K562 (cell line): Measurements from ENCODE around the gene ADGRF5. TPM values are rescaled to one million over a fixed set of nuclear protein-coding genes. Genes with fewer than 3 reads are reported as not detected.

Source experiments
- ATAC-seq: fragments of 200-7000 bp; cut with Tn5 transposase; 3 replicates; pipeline ENCODE4 v1.9.1; 2020; ENCODE audit warnings: moderate library complexity
- BruUV-seq: library from RNA; stranded (reverse); fragments of 400-500 nt; replicated peaks from 2 replicates; lab custom pipeline; 2021; lab: Mats Ljungman, UMichigan
- CTCF ChIA-PET: fragments of 300-600 bp; formaldehyde crosslinking; extraction: SDS; loops from one replicate; lab custom pipeline; 2021; ENCODE audit warnings: low intra/inter-chr PET ratio; lab: Yijun Ruan, JAX
- POLR2A ChIA-PET: fragments of 300-600, 350-650 bp; sonication (Branson Sonifier 250); formaldehyde crosslinking; extraction: SDS; loops from one replicate; lab custom pipeline; 2021; ENCODE audit warnings: antibody characterized with exemption, inconsistent platforms; lab: Yijun Ruan, JAX
- DNase-seq, 4 experiments: peaks; one replicate each; pipeline versions ENCODE4 v3.0.0 to v3.0.0-alpha.2; 2011 to 2018; ENCODE audit warnings: low spot score in 3 of 4, mixed read lengths in 3 of 4; ENCODE audit errors: extremely low read depth in 1 of 4
- FAIRE-seq: peaks from 2 replicates; lab custom pipeline; 2011; peaks lifted over from hg19 to GRCh38; lab: Jason Lieb, UNC
- H2AFZ ChIP-seq: 2 replicates; pipeline ENCODE4 v1.6.0; 2011; ENCODE audit warnings: low read depth, low read length, control low read depth, inconsistent platforms
- H3K27ac ChIP-seq: fragments of 200-600 bp; 3 replicates; pipeline ENCODE4 v1.8.0; 2011; ENCODE audit warnings: low read depth, mild to moderate bottlenecking, control low read depth, inconsistent platforms, low read length, moderate library complexity, mixed read lengths; ENCODE audit errors: extremely low read depth
- H3K27me3 ChIP-seq, 2 experiments: fragments of 300-600 bp in 1 of 2; 2 replicates in 1 of 2; 3 replicates in 1 of 2; pipeline versions ENCODE4 v1.6.0 to v1.8.0; 2011; ENCODE audit warnings: inconsistent platforms in 2 of 2, low read length in 2 of 2, mild to moderate bottlenecking in 1 of 2, mixed read lengths in 1 of 2, moderate library complexity in 1 of 2; ENCODE audit not compliant: control insufficient read depth in 2 of 2, insufficient read depth in 2 of 2
- H3K36me3 ChIP-seq: fragments of 300-600 bp; 3 replicates; pipeline ENCODE4 v1.8.0; 2011; ENCODE audit warnings: mild to moderate bottlenecking, low read length, inconsistent platforms; ENCODE audit not compliant: control insufficient read depth, insufficient read depth
- H3K4me1 ChIP-seq, 2 experiments: fragments of 200-600 bp in 1 of 2; replicated peaks in 1 of 2; 2 replicates in 1 of 2; 3 replicates in 1 of 2; pipeline versions ENCODE4 v1.5.1 to v1.8.0; 2011; ENCODE audit warnings: inconsistent platforms in 2 of 2, low read length in 2 of 2, mild to moderate bottlenecking in 1 of 2, mixed read lengths in 1 of 2, moderate library complexity in 1 of 2; ENCODE audit not compliant: control insufficient read depth in 2 of 2, insufficient read depth in 2 of 2
- H3K4me2 ChIP-seq: 2 replicates; pipeline ENCODE4 v1.6.1; 2011; ENCODE audit warnings: low read length, control low read depth, inconsistent platforms, mixed read lengths; ENCODE audit not compliant: insufficient read depth
- H3K4me3 ChIP-seq: fragments of 200-600 bp; sonication (generic), shearing (Covaris generic); 2 replicates; pipeline ENCODE4 v1.5.1; 2016; ENCODE audit warnings: control low read depth, inconsistent platforms
- H3K79me2 ChIP-seq: fragments of 200-600 bp; 3 replicates; pipeline ENCODE4 v1.8.0; 2011; ENCODE audit warnings: low read length, inconsistent platforms; ENCODE audit not compliant: control insufficient read depth, insufficient read depth
- H3K9ac ChIP-seq, 2 experiments: 2 replicates each; pipeline versions ENCODE4 v1.6.0 to v1.6.1; 2011; ENCODE audit warnings: low read depth in 2 of 2, low read length in 2 of 2, control low read depth in 1 of 2, inconsistent platforms in 1 of 2, mild to moderate bottlenecking in 1 of 2, mixed read lengths in 1 of 2; ENCODE audit not compliant: insufficient read depth in 1 of 2
- H3K9me1 ChIP-seq: one replicate; pipeline ENCODE4 v1.6.0; 2011; ENCODE audit warnings: inconsistent platforms, mild to moderate bottlenecking, low read length, moderate library complexity; ENCODE audit not compliant: control insufficient read depth, insufficient read depth
- H3K9me3 ChIP-seq: replicated peaks from 2 replicates; pipeline ENCODE4 v1.5.1; 2011; ENCODE audit warnings: low read depth, low read length, inconsistent platforms; ENCODE audit not compliant: control insufficient read depth, insufficient read depth
- H4K20me1 ChIP-seq: replicated peaks from 2 replicates; pipeline ENCODE4 v1.6.1; 2011; ENCODE audit warnings: low read length, inconsistent platforms, mixed read lengths; ENCODE audit not compliant: control insufficient read depth, insufficient read depth
- EHMT2 ChIP-seq: fragments of 450-650 bp; IDR thresholded peaks from 2 replicates; pipeline ENCODE4 v1.6.1; 2018; ENCODE audit warnings: antibody characterized with exemption
- POLR2G ChIP-seq: fragments of 200-400 bp; formaldehyde crosslinking; IDR thresholded peaks from 2 replicates; pipeline ENCODE4 v1.6.1; 2017; ENCODE audit warnings: low read depth, mild to moderate bottlenecking, antibody characterized with exemption, low read length, moderate library complexity
- POLR3G ChIP-seq: IDR thresholded peaks from 2 replicates; pipeline ENCODE4 v1.6.1; 2011; ENCODE audit not compliant: insufficient read length, insufficient replicate concordance; ENCODE audit errors: extremely low read depth
- RBM17 ChIP-seq: fragments of 200-400 bp; formaldehyde crosslinking; IDR thresholded peaks from 2 replicates; pipeline ENCODE4 v1.6.1; 2017; ENCODE audit warnings: low read depth, mild to moderate bottlenecking, low read length, borderline replicate concordance
- ZFPM2 ChIP-seq: fragments of 250-450 bp; sonication (Bioruptor Pico); IDR thresholded peaks from 2 replicates; pipeline ENCODE4 v1.5.1; 2022; ENCODE audit warnings: mild to moderate bottlenecking
- WGBS: fragments of 100-300 bp; shearing (Covaris generic); methylation state at CpG from one replicate; pipeline ENCODE4 v1.1.6; 2016; ENCODE audit warnings: low coverage, mixed read lengths; ENCODE audit not compliant: insufficient coverage; ENCODE audit errors: missing lambda C conversion rate; 5-methylcytosine and 5-hydroxymethylcytosine counted together
- in situ Hi-C: fragments of 300-500 bp; cut with MboI; formaldehyde crosslinking; loops from 4 replicates; pipeline ENCODE4 v1.15.0; 2018; ENCODE audit warnings: inconsistent platforms, mixed read lengths
- intact Hi-C: fragments of 100-400 bp; cut with micrococcal nuclease; formaldehyde crosslinking; loops from 2 replicates; pipeline ENCODE4 v1.14.2; 2022
- polyA plus RNA-seq, 8 experiments: library from polyadenylated mRNA; depleted of rRNA in 4 of 8; stranded (reverse) in 5 of 8; unstranded in 3 of 8; fragments of >200 nt; fragmentation: Nextera tagmentation in 2 of 8; fragmentation: Illumina TruSeq in 1 of 8; extraction: Ambion mirVana in 2 of 8; extraction: Trizol in 1 of 8; gene quantifications; 2 replicates each; pipeline versions ENCODE4 v1.2.1 to v1.2.3, GENCODE V29; 2011 to 2014; ENCODE audit warnings: inconsistent platforms in 1 of 8, missing spikeins in 1 of 8
- total RNA-seq, 7 experiments: library from RNA; depleted of rRNA in 6 of 7; stranded (reverse); fragments of >200 nt in 6 of 7; fragmentation: Illumina TruSeq in 2 of 7; extraction: Trizol in 2 of 7; gene quantifications; 2 replicates each; pipeline versions ENCODE4 v1.2.1 to v1.2.3, GENCODE V29; 2011 to 2021; ENCODE audit warnings: low replicate concordance in 1 of 7
- TF ChIP-seq, protein P1 (sequence below): fragments of 250-450 bp; sonication (Bioruptor Pico); IDR thresholded peaks from 2 replicates; pipeline ENCODE4 v1.4.0; 2020
- TF ChIP-seq, protein P2 (sequence below): fragments of 250-450 bp; sonication (Bioruptor Pico); IDR thresholded peaks from 2 replicates; pipeline ENCODE4 v1.8.0; 2021; ENCODE audit warnings: moderate library complexity, mild to moderate bottlenecking, inconsistent platforms
- TF ChIP-seq, protein P3 (sequence below): fragments of 250-450 bp; sonication (Bioruptor Pico); IDR thresholded peaks from 2 replicates; pipeline ENCODE4 v1.5.0; 2022; ENCODE audit warnings: mild to moderate bottlenecking
- TF ChIP-seq, protein P4 (sequence below): sonication (generic); formaldehyde crosslinking; IDR thresholded peaks from 2 replicates; pipeline ENCODE4 v1.8.0; 2022; ENCODE audit warnings: missing genetic modification reagents, mild to moderate bottlenecking, borderline replicate concordance
- TF ChIP-seq, protein P5 (sequence below), 2 experiments: IDR thresholded peaks; 2 replicates each; pipeline ENCODE4 v1.6.1; 2012; ENCODE audit warnings: improper control_type of control experiment in 2 of 2, low read depth in 2 of 2, low read length in 2 of 2, borderline replicate concordance in 1 of 2
- TF ChIP-seq, protein P6 (sequence below): sonication (generic); formaldehyde crosslinking; IDR thresholded peaks from 2 replicates; pipeline ENCODE4 v1.8.0; 2022; ENCODE audit warnings: missing genetic modification reagents, mild to moderate bottlenecking, borderline replicate concordance

ADGRF5 gene
- total and polyA plus RNA-seq, 9 of the 15 experiments (the other 6 are each of a cell fraction or from before 2014, with no cell fraction given): 0.07 TPM; not detected in 8

DNA sequence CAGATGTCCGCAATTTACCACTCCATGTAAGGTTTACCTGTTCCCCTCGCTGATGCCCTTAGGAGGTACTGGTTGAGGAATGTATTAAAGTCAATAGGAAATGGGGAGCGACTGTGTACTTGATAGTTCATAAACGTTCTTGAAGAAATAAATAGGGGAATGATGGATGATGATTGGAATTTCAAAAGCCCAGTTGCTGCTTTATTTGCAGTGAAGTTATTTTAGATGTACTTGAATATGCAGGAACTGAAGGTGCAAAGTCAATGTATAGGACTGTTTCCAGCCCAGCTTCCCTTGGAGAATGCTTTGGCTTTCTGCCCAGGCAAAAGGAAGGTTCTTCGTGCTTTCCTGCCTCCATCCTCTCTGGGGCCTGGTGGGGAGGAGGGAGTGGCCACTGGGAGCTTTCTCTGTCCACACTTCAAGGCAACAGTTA lies 19.8 kb downstream of the ADGRF5 start (continued):
- TF ChIP-seq, protein P1, sequence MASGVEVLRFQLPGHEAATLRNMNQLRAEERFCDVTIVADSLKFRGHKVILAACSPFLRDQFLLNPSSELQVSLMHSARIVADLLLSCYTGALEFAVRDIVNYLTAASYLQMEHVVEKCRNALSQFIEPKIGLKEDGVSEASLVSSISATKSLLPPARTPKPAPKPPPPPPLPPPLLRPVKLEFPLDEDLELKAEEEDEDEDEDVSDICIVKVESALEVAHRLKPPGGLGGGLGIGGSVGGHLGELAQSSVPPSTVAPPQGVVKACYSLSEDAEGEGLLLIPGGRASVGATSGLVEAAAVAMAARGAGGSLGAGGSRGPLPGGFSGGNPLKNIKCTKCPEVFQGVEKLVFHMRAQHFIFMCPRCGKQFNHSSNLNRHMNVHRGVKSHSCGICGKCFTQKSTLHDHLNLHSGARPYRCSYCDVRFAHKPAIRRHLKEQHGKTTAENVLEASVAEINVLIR: no peak
- TF ChIP-seq, protein P2, sequence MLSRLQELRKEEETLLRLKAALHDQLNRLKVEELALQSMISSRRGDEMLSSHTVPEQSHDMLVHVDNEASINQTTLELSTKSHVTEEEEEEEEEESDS (CRISPR knock-in tag): no peak
- TF ChIP-seq EHMT2: no peak
- TF ChIP-seq POLR3G: no peak

DNA sequence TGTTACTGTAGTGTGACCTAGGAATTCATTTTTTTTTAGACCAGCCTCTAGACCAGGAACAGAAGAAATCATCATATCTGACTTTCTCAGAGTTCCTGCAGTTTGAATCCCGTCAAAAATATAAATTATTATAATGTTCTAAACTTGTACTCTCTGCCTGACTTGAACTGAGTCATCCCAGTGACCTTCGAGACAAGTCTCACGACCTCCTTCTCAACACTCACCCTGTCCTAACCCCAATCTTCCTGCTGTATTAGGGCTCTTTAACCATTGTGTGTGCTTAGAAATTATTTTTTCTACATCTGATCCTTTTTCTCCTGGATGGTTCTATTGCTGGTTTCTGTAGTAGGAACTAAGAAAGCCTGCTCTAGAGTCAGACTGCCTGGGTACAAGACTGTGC lies 21.5 kb downstream of the ADGRF5 start:
- in situ Hi-C loops (no loop called here), intact Hi-C loops (no loop called here)
- no peaks in the 10 kb centered on the region for H4K20me1 ChIP-seq
- H2AFZ ChIP-seq: no peak overlapping the region
- no peak overlapping the region for H3K4me3 ChIP-seq
- H3K9ac ChIP-seq: no peak overlapping the region
- no peaks in the 10 kb centered on the region for H3K9me3 ChIP-seq
- no TSS peak for BruUV-seq
- no peak overlapping the region for H3K27ac ChIP-seq
- peaks cover 0 to 7% of the 10 kb centered on the region in 2 experiments; a peak in 1 of 5 replicates for H3K27me3 ChIP-seq
- H3K9me1 ChIP-seq: no peaks in the 10 kb centered on the region
- ChIA-PET CTCF (no interaction called here), POLR2A (no interaction called here)
- H3K36me3 ChIP-seq: no peaks in the 10 kb centered on the region
- no peak for FAIRE-seq
- no peak for DNase-seq
- no peak overlapping the region for H3K4me2 ChIP-seq
- no peak for ATAC-seq
- no peaks in the 10 kb centered on the region for H3K79me2 ChIP-seq
- 0% methylated on average over 3 of the region's 3 CpGs for WGBS
- H3K4me1 ChIP-seq: no peaks in the 10 kb centered on the region
- TF ChIP-seq, protein P3, sequence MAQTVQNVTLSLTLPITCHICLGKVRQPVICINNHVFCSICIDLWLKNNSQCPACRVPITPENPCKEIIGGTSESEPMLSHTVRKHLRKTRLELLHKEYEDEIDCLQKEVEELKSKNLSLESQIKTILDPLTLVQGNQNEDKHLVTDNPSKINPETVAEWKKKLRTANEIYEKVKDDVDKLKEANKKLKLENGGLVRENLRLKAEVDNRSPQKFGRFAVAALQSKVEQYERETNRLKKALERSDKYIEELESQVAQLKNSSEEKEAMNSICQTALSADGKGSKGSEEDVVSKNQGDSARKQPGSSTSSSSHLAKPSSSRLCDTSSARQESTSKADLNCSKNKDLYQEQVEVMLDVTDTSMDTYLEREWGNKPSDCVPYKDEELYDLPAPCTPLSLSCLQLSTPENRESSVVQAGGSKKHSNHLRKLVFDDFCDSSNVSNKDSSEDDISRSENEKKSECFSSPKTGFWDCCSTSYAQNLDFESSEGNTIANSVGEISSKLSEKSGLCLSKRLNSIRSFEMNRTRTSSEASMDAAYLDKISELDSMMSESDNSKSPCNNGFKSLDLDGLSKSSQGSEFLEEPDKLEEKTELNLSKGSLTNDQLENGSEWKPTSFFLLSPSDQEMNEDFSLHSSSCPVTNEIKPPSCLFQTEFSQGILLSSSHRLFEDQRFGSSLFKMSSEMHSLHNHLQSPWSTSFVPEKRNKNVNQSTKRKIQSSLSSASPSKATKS (CRISPR knock-in tag): no peak
- TF ChIP-seq ZFPM2 (CRISPR knock-in tag) (no peak), RBM17 (no peak), POLR2G (no peak)
- TF ChIP-seq, protein P4, sequence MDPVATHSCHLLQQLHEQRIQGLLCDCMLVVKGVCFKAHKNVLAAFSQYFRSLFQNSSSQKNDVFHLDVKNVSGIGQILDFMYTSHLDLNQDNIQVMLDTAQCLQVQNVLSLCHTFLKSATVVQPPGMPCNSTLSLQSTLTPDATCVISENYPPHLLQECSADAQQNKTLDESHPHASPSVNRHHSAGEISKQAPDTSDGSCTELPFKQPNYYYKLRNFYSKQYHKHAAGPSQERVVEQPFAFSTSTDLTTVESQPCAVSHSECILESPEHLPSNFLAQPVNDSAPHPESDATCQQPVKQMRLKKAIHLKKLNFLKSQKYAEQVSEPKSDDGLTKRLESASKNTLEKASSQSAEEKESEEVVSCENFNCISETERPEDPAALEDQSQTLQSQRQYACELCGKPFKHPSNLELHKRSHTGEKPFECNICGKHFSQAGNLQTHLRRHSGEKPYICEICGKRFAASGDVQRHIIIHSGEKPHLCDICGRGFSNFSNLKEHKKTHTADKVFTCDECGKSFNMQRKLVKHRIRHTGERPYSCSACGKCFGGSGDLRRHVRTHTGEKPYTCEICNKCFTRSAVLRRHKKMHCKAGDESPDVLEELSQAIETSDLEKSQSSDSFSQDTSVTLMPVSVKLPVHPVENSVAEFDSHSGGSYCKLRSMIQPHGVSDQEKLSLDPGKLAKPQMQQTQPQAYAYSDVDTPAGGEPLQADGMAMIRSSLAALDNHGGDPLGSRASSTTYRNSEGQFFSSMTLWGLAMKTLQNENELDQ: no peak
- TF ChIP-seq, protein P5, sequence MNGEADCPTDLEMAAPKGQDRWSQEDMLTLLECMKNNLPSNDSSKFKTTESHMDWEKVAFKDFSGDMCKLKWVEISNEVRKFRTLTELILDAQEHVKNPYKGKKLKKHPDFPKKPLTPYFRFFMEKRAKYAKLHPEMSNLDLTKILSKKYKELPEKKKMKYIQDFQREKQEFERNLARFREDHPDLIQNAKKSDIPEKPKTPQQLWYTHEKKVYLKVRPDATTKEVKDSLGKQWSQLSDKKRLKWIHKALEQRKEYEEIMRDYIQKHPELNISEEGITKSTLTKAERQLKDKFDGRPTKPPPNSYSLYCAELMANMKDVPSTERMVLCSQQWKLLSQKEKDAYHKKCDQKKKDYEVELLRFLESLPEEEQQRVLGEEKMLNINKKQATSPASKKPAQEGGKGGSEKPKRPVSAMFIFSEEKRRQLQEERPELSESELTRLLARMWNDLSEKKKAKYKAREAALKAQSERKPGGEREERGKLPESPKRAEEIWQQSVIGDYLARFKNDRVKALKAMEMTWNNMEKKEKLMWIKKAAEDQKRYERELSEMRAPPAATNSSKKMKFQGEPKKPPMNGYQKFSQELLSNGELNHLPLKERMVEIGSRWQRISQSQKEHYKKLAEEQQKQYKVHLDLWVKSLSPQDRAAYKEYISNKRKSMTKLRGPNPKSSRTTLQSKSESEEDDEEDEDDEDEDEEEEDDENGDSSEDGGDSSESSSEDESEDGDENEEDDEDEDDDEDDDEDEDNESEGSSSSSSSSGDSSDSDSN (IDR thresholded peaks at IDR 0.05; ENCODE audit: borderline replicate concordance in 1 of 2, low read depth in 2 of 2, low read length in 2 of 2): no peak
- TF ChIP-seq, protein P6, sequence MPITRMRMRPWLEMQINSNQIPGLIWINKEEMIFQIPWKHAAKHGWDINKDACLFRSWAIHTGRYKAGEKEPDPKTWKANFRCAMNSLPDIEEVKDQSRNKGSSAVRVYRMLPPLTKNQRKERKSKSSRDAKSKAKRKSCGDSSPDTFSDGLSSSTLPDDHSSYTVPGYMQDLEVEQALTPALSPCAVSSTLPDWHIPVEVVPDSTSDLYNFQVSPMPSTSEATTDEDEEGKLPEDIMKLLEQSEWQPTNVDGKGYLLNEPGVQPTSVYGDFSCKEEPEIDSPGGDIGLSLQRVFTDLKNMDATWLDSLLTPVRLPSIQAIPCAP: no peak
